ENCODE data around the gene CD40. TPM values are rescaled to one million over a fixed set of nuclear protein-coding genes. Genes with fewer than 3 reads are reported as not detected.

CD40 gene
- total and polyA plus RNA-seq, 10 of the 15 experiments (the other 5 are each of a cell fraction or from before 2014, with no cell fraction given) = 40.8 to 193 (median 89.5) TPM

DNA sequence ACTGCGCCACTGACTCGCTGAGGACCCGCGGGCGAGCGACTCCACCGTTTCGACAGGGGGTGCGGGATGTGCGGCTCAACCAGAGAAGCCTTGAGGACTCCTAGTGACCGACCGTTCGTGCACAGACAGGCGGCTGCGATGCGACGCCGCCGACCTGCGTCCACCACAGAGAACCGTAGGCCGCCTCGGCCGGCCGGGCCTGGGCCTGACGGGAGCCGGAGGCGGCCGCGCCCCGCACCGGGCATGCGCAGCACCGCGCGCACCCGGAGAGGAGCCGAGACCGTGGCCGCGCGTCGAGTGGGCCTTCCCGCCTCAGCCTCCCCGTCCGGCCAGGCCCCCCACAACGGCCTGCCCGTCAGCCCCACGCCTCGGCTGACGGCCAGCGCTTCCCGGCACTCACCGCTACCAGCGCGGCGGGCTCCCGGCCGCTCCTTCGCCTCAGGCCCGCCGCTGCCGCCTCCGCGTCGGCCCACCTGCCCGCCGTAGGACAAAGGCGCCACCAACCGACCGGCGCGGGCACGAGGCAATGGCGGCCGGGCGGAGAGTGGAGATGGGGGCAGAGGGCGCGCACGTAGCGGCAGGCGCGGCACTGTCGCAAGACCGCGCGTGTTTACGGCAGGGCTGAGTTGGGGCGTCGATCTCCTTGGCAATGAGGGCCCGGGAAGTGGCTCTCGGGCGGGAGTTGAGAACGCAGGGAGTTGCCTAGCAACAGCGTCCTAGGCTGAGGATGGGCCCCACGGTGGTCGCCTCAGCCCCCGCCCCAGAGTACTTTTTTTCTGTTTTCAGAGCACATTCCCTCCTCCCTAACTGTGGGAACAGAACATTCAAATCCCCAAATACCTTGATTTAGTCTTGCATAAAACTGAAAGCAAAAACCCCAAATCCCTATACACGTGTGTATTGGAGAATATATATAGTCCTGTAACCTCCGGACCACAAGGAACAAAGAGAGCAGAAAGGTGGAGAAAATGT is 28.4 kb upstream of the CD40 start, which contains the start of gene NCOA5 (continued):
- TF ChIP-seq PAX8 (IDR thresholded peaks at IDR 0.05) = no peak
- TF ChIP-seq, protein P1, sequence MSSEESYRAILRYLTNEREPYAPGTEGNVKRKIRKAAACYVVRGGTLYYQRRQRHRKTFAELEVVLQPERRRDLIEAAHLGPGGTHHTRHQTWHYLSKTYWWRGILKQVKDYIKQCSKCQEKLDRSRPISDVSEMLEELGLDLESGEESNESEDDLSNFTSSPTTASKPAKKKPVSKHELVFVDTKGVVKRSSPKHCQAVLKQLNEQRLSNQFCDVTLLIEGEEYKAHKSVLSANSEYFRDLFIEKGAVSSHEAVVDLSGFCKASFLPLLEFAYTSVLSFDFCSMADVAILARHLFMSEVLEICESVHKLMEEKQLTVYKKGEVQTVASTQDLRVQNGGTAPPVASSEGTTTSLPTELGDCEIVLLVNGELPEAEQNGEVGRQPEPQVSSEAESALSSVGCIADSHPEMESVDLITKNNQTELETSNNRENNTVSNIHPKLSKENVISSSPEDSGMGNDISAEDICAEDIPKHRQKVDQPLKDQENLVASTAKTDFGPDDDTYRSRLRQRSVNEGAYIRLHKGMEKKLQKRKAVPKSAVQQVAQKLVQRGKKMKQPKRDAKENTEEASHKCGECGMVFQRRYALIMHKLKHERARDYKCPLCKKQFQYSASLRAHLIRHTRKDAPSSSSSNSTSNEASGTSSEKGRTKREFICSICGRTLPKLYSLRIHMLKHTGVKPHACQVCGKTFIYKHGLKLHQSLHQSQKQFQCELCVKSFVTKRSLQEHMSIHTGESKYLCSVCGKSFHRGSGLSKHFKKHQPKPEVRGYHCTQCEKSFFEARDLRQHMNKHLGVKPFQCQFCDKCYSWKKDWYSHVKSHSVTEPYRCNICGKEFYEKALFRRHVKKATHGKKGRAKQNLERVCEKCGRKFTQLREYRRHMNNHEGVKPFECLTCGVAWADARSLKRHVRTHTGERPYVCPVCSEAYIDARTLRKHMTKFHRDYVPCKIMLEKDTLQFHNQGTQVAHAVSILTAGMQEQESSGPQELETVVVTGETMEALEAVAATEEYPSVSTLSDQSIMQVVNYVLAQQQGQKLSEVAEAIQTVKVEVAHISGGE (CRISPR knock-in tag; IDR thresholded peaks at IDR 0.05) = no peak
- TF ChIP-seq, protein P2, sequence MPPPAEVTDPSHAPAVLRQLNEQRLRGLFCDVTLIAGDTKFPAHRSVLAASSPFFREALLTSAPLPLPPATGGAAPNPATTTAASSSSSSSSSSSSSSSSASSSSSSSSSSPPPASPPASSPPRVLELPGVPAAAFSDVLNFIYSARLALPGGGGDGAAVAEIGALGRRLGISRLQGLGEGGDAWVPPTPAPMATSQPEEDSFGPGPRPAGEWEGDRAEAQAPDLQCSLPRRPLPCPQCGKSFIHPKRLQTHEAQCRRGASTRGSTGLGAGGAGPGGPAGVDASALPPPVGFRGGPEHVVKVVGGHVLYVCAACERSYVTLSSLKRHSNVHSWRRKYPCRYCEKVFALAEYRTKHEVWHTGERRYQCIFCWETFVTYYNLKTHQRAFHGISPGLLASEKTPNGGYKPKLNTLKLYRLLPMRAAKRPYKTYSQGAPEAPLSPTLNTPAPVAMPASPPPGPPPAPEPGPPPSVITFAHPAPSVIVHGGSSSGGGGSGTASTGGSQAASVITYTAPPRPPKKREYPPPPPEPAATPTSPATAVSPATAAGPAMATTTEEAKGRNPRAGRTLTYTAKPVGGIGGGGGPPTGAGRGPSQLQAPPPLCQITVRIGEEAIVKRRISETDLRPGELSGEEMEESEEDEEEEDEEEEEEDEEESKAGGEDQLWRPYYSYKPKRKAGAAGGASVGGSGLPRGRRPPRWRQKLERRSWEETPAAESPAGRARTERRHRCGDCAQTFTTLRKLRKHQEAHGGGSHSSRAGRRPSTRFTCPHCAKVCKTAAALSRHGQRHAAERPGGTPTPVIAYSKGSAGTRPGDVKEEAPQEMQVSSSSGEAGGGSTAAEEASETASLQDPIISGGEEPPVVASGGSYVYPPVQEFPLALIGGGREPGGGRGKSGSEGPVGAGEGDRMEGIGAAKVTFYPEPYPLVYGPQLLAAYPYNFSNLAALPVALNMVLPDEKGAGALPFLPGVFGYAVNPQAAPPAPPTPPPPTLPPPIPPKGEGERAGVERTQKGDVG (CRISPR knock-in tag; IDR thresholded peaks at IDR 0.05) = no peak
- no peak for TF ChIP-seq KAT2A (conservative IDR thresholded peaks at IDR 0.05; ENCODE audit: control insufficient read depth, low read depth, low read length)
- TF ChIP-seq RUNX3 (IDR thresholded peaks at IDR 0.05; ENCODE audit: low read length) = no peak; the same call in none of the 2 replicates
- no peak for TF ChIP-seq MEF2B (IDR thresholded peaks at IDR 0.05; ENCODE audit: partially characterized antibody, poor library complexity, severe bottlenecking)
- TF ChIP-seq GABPA (IDR thresholded peaks at IDR 0.05; ENCODE audit: low read depth) = no peak
- TF ChIP-seq MYC (IDR thresholded peaks at IDR 0.05; ENCODE audit: insufficient read depth, insufficient read length, insufficient replicate concordance, low read length, severe bottlenecking) = no peak
- peak; percentile 97 for TF ChIP-seq TAF1 (IDR thresholded peaks at IDR 0.05; ENCODE audit: borderline replicate concordance, low read depth, low read length)
- peak; percentile 71 for TF ChIP-seq RELA (IDR thresholded peaks at IDR 0.05; ENCODE audit: borderline replicate concordance, partially characterized antibody)
- TF ChIP-seq CHD2 (IDR thresholded peaks at IDR 0.05; ENCODE audit: borderline replicate concordance, low read depth, low read length) = peak; percentile 51; the same call in 1 of the 2 replicates
- no peak for TF ChIP-seq FOXM1 (IDR thresholded peaks at IDR 0.05; ENCODE audit: low read depth, low read length)
- no peak for TF ChIP-seq CEBPB (IDR thresholded peaks at IDR 0.05; ENCODE audit: borderline replicate concordance in 1 of 2, low read depth in 2 of 2, low read length in 2 of 2)
- TF ChIP-seq TCF12 (IDR thresholded peaks at IDR 0.05; ENCODE audit: low read depth, low read length) = peak; percentile 62; the same call in 1 of the 2 replicates
- TF ChIP-seq, protein P3, sequence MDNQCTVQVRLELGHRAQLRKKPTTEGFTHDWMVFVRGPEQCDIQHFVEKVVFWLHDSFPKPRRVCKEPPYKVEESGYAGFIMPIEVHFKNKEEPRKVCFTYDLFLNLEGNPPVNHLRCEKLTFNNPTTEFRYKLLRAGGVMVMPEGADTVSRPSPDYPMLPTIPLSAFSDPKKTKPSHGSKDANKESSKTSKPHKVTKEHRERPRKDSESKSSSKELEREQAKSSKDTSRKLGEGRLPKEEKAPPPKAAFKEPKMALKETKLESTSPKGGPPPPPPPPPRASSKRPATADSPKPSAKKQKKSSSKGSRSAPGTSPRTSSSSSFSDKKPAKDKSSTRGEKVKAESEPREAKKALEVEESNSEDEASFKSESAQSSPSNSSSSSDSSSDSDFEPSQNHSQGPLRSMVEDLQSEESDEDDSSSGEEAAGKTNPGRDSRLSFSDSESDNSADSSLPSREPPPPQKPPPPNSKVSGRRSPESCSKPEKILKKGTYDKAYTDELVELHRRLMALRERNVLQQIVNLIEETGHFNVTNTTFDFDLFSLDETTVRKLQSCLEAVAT (IDR thresholded peaks at IDR 0.05) = no peak
- no peak for TF ChIP-seq SMAD1 (IDR thresholded peaks at IDR 0.05; ENCODE audit: low read depth, partially characterized antibody)
- peak; percentile 75 for TF ChIP-seq ZSCAN29 (IDR thresholded peaks at IDR 0.05)
- TF ChIP-seq RB1 (IDR thresholded peaks at IDR 0.05; ENCODE audit: borderline replicate concordance) = peak; percentile 97
- TF ChIP-seq MTA2 (IDR thresholded peaks at IDR 0.05; ENCODE audit: low read depth) = no peak
- peak; percentile 89 for TF ChIP-seq NFXL1 (IDR thresholded peaks at IDR 0.05; ENCODE audit: borderline replicate concordance)
- no peak; the same call in 2 of the 3 replicates for TF ChIP-seq POU2F2 (IDR thresholded peaks at IDR 0.05; ENCODE audit: borderline replicate concordance, low read depth, low read length)
- peak; percentile 96 for TF ChIP-seq POLR2A (IDR thresholded peaks at IDR 0.05; ENCODE audit: low read depth, low read length)

Data from GM12878 (cell line).